NCI-H510A treated with DMSO at 0.1 percent for 48 hours (cell line): ENCODE results near the gene HP1BP3.
"Not testable (repeated sequence)": the region's sequence is repeated elsewhere in the genome, so short reads cannot be mapped to it uniquely, and the experiment has no call there.

ENCODE experiments used
- DNase-seq: peaks from one replicate; lab custom pipeline; 2025; lab: John Stamatoyannopoulos, UW

HP1BP3 gene, protein sequence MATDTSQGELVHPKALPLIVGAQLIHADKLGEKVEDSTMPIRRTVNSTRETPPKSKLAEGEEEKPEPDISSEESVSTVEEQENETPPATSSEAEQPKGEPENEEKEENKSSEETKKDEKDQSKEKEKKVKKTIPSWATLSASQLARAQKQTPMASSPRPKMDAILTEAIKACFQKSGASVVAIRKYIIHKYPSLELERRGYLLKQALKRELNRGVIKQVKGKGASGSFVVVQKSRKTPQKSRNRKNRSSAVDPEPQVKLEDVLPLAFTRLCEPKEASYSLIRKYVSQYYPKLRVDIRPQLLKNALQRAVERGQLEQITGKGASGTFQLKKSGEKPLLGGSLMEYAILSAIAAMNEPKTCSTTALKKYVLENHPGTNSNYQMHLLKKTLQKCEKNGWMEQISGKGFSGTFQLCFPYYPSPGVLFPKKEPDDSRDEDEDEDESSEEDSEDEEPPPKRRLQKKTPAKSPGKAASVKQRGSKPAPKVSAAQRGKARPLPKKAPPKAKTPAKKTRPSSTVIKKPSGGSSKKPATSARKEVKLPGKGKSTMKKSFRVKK

DNA sequence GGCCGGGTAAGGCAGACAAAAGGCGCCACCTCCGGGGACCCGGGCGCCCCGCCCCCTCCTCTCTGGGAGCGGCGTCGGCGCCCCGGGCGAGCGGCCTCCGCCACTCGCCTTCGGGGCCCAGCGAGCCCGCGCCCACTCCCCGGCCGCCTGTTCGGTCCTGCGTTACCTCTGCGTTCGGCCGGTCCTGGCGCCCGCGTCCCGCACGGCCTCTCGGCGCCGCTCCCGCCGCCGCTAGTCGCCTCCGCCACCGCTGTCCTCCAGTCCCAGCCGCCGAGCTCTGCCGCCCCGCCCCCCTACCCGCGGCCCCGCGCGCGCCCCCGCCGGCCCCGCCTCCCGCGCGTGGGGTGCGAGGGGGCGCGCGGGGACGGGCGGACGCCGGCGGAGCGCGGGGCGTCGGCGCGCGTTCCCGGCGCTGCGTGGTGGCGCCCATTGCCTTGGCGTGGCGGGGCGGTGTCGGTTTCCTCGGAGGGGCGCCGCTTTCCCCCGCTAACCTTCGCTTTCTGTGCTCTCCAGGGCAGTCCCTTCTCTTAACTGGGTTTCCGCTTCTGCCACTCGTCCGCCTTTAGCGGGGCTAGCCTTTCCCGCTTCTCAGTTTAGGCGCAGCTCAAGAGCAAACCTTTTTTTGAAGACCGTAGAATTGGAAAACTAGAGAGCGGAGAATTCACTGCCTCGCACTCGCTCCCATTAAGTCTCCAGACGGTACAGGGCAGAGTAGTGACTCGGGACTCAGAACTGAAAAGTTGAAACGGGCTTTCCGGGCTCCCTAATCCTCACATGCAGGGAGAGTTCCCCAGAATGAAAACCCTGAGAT is at the start of gene HP1BP3:
TSS of gene HP1BP3 (minus strand) at position 279 of the 811 bp plus-strand sequence. CDS start 6,867 bp downstream, outside the sequence.
- peak; percentile 93 for DNase-seq

DNA sequence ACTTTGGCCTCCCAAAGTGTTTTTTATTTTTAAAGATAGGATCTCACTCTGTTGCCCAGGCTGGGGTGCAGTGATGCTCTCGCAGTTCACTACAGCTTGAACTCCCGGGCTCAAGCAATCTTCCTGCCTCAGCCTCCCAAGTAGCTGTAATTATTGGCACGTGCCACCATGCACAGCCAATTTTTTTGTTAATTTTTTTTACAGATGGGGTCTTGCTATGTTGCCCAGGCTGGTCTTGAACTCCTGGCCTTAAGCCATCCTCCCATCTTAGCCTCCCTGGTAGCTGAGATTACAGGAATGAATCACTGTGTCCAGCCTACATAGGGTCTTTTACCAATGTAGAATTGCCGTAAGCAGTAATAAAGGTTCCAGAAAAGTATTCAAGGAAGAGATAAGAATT is 49.1 kb upstream of the HP1BP3 start:
- no peak for DNase-seq

DNA sequence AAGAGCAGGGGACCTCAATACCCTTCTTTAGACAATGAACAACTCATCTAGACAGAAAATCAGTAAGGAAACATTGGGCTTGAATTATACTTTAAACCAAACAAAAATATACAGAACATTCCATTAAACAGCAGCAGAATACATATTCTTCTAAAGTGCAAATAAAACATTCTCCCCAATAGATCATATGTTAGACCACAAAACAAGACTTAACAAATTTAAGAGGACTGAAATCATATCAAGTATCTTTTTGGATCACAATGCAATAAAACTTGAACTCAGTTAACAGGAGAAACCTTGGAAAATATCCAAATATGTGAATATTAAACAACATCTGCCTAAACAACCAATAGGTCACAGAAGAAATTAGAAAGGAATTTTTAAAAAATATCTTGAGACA is 47.7 kb upstream of the HP1BP3 start:
- no peak for DNase-seq

DNA sequence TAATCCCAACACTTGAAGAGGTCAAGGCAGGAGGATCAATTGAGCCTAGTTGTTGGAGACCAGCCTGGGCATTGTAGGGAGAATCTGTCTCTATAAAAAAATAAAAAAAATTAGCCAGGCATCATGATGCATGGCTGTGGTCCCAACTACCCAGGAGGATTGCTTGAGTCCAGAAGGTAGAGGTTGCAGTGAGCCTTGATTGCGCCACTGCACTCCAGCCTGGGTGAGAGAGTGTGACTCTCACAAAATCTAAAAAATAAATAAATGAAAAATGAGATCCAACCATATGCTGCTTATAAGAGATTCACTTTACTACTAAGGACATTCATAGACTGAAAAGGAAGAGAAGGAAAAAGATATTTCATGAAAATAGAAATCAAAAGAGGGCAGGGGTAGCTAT is 47.1 kb upstream of the HP1BP3 start:
- no peak for DNase-seq

DNA sequence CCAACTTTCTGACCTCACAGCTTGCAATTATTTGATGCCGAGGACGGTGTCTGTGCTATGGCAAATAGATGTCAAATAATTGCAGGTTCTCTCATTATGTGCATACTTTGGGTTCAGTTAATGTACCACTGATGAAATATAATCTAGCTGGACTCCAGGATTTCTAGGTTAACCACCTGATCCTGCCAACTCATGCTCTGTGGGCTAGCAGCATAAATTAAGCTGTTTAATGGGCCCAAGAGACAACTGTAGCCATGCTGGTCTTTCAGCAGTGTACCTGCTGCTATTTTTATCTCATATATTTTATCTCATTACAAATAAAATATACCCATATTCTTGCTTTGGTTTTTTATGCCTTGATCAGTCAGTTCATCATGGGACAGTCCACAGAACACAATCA is 43.3 kb upstream of the HP1BP3 start:
- no peak for DNase-seq

DNA sequence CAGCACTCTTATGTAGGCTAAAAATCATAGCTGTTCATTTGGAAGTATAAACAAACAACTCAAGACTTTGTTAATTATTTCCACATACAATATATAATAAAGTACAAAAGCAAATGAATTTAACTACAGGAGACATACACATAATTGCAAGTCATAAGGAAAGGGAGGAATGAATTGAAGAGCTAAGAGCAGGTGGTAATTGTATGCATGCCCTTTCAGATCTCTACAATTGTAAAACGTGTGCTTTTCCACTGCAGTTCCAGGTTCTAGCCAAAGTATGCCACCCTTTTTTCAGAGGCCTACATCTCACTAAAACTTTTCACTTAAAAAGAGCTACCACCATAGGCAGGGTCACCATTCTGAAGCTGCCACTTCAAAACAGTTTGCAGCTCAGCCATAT is 42.8 kb upstream of the HP1BP3 start:
- no peak for DNase-seq

DNA sequence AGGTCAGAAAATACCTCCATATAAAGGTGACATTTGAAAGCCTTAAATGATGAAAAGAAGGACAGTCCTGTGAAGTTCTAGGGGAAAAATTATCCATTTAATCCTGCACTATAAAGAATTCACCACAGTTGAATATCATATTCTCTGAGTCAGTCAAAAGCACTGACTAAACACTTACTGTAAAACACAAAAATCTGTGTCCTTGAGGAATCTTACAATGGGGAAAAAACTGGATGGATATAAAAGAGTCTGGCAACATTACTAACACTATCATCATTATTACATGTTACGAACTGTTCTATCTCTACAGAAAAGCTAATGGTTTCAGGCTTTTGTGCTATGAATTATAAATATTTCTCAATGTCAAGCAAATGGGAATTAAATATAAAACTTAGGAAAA is 42.4 kb upstream of the HP1BP3 start:
- DNase-seq: no peak

DNA sequence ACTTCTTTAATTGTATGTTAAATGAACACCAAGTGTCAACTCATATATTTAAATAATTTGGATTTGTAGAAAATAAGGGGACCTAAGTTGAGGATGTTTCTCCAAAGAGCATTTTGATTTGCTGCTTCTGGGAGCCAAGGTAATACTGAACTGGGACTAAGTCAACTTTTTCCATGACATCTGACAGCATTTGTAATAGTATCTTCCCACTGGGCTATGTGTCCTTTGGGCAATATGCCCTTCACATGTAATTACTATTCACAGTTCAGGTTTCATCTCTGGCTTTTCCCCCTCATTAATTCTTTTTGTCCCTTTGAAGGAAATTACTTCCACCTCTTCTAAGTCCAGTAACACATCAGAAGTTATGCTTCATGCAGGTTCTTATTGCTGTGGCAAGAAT is 36.7 kb upstream of the HP1BP3 start:
- no peak for DNase-seq

DNA sequence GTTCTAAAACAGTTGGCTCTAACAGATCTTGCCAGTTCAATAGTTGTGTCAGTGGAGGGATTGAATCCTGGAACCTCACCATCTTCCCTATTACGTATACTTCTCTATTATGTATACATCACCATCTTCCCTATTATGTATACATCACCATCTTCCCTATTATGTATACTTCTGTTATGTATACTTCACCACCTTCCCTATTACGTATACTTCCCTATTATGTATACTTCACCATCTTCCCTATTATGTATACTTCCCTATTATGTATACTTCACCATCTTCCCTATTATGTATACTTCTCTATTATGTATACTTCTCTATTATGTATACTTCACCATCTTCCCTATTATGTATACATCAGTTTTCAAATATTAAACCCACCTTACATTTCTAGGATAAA is 34.4 kb upstream of the HP1BP3 start:
- no peak for DNase-seq

DNA sequence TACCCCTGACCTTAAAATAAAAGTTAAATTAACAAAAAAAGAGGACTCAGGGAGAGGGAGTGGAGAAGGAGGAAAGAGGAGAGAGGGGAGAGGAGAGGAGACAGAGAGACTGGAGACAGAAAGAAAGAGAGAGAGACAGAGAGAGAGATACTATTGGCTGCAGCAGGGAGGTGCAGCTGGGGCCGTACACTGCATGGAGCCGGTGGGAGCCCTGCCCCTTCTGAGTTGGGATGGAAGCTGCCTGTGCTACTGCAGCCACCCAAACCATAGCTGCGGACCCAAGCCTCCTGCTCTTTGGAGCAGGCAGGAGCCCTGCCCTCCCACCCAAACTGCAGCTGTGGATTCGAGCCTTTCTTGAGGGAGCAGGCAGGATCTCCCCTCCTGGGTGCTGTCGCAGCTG is 32.7 kb upstream of the HP1BP3 start:
- no peak for DNase-seq

DNA sequence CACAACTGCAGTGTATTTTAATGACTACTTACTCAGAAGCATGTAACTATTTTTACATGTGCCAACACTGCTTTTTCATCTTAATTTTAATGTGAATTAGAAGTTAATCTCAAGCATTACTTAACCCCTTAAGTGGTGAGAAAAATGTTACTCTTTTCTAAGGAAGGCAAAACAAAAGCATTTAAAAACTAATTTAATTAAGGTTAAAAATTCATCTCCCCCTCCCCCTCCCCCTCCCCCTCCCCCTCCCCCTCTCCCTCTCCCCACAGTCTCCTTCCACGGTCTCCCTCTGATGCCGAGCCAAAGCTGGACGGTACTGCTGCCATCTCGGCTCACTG is 27.4 kb upstream of the HP1BP3 start:
- DNase-seq: no peak

DNA sequence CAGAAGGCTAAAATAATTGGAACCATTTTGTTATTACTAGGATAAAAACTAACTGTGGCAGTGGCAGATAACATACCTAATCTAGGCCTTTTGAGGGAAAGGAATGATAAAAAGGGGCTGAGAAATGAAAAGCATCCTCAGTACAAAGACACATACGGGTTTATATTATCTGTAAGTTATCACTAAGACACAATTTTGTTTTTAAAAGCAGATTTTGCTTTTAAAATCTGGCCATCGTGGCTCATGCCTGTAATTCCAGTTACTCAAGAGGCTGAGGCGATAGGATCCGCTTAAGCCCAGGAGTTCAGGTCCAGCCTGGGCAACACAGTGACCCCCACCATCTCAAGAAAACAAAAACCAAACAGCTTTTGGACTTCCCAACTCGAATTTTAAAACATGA is 24.8 kb upstream of the HP1BP3 start:
- no peak for DNase-seq

DNA sequence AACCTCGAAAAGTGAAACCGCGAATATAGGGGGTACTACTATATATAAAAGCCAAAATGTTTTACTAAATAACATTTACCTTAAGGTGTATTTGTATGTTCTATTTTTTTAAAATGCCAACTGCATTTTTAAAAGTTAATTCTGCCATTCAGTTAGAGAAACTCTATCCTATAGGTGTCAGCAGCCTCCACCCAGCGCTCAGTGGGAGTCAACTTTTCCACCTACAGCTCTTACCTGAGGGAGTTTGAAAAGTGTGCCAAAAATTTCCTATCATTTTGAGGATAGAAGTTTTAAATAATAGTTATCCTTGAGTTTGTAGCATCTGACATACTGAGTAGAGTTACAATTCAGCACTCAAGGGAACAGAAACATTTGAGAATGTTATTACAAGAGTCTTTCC is 6.1 kb upstream of the HP1BP3 start:
- DNase-seq: no peak

DNA sequence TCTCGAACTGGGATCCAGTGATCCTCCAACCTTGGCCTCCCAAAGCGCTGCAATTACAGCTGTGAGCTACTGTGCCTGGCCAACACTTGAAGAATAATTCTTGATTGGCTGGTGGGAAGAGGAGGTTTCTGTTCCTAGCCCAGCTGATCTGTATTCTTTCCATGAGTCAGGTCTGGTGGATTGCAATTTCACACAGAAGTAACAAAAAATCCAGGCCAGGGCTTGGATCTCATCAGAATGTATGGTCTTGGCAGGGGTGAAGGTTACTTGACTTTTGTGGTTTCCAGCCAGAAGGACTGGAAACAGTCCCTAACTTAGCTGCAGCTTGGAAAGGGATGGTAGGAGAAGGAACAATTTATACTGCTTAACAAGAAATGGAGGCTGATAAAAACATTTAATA is 5.1 kb upstream of the HP1BP3 start:
- DNase-seq: no peak

DNA sequence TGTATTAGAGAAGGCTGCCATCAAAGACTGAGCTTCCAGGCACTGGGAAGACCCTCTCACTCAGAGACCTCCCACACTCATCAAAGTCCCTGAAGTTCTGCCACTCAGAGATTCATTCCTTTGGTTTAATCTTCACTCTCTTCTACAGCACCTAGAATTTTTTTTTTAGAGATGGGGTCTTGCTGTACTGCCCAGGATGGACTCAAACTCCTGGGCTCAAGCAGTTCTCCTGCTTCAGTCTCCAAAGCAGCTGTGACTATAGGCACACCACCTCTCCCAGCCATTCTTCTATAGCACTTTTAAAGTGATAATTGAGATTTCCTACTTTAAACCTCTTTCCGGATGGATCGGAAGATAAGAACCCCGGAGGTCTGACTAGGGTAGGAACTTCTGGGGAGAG is 3.7 kb upstream of the HP1BP3 start:
- DNase-seq: no peak

DNA sequence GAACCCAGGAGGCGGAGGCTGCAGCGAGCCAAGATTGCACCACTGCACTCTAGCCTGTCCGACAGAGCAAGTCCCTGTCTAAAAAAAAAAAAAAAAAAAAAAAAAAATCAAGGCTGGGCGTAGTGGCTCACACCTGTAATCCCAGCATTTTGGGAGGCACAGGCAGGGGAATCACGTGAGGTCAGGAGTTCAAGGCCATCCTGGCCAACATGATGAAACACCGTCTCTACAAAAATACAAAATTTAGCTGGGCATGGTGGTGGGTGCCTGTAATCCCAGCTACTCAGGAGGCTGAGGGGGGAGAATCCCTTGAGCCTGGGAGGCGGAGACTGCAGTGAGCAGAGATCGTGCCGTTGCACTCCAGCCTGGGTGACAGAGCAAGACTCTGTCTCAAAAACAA is 2.5 kb upstream of the HP1BP3 start:
- not testable (repeated sequence) for DNase-seq

DNA sequence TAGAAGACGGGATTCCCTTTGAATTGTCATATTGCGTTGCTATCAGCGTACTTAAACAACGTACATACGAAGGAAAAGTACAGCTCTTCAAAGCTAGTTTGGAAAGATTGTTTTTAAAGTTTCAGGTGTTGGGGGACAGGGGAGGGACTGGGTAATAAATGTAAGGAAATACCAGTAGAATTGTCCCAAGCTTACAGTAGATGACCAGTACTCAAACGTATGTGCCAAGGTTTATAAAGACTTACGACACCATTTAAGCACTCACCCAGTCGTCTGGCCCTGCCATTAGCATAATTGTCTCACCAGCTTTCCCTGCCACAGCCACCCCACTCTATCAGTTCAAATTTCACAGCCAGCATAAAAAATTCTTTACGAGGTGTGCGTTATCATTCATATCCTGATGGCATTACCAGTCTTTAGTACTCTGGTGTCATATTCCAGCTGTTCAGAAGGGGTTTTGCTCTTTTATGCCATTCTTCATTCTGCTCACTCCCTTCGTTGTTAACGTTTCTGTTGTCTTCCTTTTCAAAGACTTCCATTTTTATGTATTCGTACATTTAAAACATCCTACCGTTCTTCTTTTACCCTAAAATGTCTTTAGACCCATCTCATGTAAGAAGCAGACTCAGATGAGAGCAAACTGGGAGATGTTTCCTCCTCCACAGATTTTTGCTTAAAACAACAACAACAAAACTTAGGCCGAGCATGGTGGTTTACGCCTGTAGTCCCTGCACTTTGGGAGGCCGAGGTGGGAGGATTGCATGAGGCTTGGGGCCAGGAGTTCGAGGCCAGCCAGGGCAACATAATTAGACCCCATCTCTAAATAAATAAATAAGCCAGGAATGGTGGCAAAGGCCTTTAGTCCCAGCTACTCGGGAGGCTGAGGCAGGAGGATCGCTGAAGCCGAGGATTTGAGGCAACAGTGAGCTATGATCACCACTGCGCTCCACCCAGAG is 1.0 kb upstream of the HP1BP3 start:
- DNase-seq: peak; percentile 81

DNA sequence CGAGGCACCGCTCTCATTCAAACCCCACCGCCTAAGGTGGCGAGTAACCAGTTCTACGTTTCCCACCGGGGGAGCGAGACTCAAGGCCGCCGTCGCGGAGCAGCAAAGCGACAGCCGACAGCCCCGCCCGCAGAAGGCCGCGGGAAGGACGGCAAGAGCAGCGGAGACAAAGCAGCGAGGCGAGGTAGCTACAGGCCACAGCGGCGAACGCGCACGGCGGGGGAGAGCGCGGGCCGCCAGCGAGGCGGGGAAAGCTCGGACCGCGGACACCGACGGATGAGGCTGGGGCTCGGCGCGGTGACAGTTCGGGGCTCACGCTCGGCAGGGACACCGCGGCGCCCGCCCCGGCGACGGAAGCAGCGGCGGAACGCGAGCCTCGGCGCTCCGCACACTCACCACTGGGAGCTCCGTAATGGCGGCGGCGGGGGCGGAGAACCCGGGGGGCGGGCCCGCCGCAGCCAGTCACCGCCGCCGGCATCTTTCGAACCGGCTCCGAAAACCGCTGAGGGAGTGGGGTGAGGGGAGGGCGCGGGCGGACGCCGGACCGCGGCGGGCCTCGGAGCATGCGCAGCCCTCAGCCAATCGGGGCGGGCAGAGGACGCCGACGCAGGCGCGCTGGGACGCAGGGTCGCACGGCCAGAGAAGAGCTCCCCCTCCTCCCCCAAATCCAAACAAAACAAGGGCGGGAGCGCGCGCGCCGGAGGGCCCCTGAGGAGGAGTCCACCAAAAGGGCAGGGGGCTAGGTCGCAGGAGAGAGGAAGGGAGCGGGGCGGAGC is 666 bp downstream of the HP1BP3 start:
- peak; percentile 99 for DNase-seq

DNA sequence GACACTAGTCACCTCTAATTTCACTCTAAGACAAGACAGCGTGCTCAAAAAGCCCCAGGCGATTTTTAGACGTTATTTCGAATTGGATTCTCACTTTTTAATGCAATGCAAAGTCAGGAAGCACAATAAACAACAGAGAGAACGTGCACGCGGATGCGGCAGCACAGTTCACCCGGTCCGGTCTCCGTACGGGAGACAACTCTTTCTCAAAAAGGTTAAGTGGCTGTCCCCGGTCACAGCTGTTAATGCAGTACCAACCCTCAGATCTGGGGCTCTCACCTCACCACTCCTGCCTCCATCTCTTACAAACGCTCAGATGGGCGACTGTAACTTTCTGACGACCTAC is 1.2 kb downstream of the HP1BP3 start:
- DNase-seq: peak; percentile 78

DNA sequence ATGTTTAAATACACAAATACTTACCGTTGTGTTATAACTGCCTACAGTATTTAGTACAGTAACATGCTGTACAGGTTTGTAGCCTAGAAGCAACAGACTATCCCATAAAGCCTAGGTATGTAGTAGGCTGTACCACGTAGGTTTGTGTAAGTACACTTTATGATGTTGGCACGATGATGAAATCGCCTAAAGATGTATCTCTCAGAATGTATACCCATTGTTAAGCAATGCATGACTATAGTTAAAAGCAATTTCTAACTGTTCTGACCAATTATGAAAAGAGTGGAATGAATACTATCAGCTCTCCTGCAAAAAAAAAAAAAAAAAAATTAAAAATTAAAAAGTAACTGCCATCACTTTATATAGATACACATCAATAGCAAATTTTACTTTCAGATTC is 11.4 kb downstream of the HP1BP3 start:
- no peak for DNase-seq

DNA sequence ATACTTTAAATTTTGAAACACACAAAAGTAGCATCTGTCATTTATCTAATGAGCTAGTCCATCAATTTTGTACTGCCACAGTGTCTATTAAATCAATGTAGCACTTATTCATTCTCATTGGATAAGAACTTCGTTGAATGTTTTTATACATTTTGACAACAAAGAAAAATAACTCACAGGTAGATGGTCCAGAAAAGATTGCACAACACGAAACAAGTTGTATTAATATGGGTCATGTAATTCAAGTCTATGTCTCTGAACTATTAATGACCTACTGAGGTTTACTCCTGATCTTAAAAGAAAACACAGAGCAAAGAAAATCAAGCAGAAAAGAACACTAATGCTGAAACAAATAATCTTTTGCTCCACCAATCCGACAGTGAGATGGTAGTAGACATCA is 15.3 kb downstream of the HP1BP3 start:
- no peak for DNase-seq
